Lung microvascular endothelial cell (primary cell): ENCODE results near the gene ZSCAN5B. TPM values are rescaled to one million over a fixed set of nuclear protein-coding genes. Genes with fewer than 3 reads are reported as not detected.
"Not testable (repeated sequence)": the region's sequence is repeated elsewhere in the genome, so short reads cannot be mapped to it uniquely, and the experiment has no call there.

Source experiments
- DNase-seq, 2 donors: peaks; one replicate each; pipeline versions ENCODE4 v3.0.0 to v3.0.0-alpha.2; 2010; ENCODE audit warnings: low read depth in 2 of 2
- total RNA-seq: library from RNA; depleted of rRNA; stranded (reverse); fragments of >200 nt; gene quantifications from 2 replicates; pipeline ENCODE4 v1.2.1, GENCODE V29; 2014

Gene ZSCAN5B
- not detected in 2 replicates for total RNA-seq

DNA sequence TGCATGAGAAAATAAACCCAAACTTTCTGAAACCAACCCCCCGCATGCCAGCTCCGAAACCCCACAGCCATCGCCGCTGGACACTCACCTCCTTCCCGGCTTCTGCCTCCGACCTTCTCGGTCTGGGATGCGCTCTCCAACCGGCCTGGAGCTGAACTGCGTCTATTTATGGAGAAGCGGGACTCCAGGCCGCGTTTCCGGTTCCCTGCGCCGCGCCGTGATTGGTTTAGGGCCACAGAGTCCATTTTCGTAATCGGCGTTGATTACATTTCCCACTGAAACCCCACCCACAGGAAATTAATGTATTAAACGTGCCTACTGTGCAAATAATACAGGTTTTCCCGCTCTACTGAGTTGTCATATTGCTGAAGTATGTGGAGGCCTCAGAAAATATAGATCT, at the start of gene ZSCAN5B:
TSS of gene ZSCAN5B (minus strand) at position 138 of the 400 bp plus-strand sequence. CDS start 4,731 bp downstream, outside the sequence.
- not testable (repeated sequence) for DNase-seq

DNA sequence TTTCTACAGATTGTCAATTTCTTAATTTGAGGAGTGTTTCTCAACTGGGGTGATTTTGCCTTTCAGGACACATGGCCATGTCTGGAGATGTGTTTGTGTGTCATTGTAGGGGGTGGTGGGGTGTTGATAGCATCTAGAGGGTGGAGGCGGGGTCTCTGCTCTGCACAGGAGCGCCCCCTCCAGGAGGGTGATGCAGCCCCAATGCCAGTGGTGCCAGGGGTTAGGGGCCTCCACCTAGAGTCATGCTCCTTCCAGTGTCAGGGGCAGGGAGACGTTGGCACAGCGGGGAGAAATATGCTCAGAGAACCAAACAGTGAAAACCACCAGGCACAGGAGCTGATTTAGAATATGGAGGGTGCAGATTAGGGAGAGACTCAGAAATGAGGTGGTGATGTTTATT, 48.2 kb upstream of the ZSCAN5B start:
- not testable (repeated sequence) for DNase-seq

- DNase-seq, result peak in 1 of 2 donors; percentile 5
Observed at GRCh38 chr19:56245121-56245740, 47.6 kb upstream of the ZSCAN5B start.

- no peak for DNase-seq
Observed at GRCh38 chr19:56223481-56223880, 25.9 kb upstream of the ZSCAN5B start.

DNA sequence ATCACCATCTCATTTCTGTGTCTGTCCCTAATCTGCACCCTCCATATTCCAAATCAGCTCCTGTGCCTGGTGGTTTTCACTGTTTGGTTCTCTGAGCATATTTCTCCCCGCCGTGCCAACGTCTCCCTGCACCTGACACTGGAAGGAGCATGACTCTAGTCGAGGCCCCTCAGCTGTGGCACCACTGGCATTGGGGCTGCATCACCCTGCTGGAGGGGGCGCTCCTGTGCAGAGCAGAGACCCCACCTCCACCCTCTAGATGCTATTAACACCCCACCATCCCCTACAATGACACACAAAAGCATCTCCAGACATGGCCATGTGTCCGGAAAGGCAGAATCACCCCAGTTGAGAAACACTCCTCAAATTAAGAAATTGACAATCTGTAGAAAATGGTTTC, 25.3 kb upstream of the ZSCAN5B start:
- DNase-seq, result no peak

DNA sequence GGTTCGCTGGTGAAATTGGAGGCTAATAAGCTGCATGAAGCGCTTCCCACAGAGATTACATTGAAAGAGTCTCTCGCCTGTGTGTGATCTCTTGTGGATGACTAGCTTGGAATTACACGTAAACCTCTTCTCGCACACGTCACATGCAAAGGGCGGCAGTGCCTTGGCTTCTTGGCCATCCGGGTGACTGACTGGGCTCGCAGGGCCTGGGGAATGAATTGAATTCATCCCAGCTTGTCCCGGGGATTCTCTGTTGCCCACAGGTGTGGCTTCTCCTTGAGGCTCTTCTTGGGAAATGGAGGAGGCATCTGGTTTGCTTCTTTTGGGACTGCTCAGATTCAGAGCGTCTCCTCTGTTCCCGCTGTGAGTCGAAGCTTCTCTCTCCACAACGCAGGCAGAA, 24.3 kb upstream of the ZSCAN5B start:
- DNase-seq, result no peak

DNA sequence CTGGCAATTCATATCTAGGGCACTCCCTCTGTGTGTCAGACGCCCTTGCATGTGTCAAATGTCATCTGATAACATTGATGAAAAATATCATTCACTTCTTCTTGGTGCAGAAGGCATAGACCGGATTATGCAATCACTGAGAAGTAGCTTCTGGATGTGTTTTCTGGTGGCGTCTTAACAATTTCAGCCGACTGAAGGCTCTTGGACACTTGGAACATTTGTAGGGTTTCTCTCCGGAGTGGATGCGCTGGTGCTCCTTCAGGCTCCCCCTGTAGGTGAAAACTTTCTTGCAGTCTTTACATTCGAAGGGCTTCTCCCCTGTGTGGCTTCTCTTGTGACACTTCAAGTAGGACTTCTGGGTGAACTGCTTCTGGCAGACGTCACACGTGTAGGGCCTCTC, 23.9 kb upstream of the ZSCAN5B start:
- peak; percentile 2 to 15 for DNase-seq

DNA sequence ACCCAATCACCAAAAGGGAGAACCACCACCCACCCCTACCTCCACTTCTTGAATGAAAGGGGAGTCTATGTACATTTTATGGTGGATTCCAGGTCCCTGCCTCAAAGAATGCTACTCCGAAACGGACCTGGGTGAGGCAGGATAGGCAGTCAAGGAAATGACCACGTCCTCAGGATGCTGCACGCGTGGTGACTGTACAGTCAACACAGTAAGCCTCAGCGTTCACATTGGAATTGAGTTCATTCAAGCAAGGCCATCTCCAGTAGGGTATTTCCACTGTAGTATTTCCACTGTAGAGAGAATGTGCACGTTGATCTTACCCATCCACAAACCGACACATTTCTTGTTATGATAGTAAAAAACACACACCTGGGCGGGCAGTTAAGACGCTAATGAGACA, 21.4 kb upstream of the ZSCAN5B start:
- DNase-seq, result peak; percentile 10 to 37

- DNase-seq, result peak; percentile 8 to 44
Observed at GRCh38 chr19:56217039-56217949, 19.7 kb upstream of the ZSCAN5B start.

DNA sequence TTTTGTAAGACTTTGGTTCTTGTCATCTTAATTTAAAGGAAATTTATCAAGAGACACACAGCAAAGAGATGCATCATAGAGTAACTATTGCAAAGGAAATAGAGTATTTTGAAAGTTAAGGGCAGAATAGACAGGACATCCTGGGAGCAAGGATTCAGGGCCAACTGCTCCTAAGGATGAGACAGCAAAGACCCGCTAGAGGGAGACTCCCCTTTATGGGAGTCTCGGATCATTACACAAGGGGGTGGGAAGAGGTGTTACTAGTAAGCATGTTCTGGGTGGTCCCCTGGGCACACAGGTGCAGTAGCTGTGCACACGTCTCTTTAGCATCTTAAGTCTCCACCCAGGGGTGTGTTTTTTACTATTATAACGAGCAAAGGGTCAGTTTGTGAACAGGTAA, 14.1 kb upstream of the ZSCAN5B start:
- DNase-seq, result no peak

DNA sequence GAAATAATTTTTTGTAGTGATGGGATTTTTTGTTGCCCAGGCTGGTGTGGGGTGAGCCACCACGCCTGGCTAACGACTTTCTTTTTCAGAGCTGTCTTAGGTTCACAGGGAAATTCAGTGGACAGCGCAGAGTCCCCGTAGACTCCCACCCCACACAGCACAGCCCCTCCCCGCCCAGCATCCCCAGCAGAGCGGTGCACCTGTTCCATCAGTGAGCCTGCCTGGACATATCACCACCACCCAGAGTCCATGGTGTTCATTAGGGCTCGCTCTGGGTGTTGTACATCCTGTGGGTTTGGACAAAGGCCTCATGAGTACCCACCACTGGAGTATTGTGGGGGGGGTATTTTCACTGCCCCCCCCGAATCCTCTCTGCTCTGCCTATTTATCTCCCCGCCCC, 12.5 kb upstream of the ZSCAN5B start:
- not testable (repeated sequence) for DNase-seq

GRCh38 chr19:56209091-56209490, 11.5 kb upstream of the ZSCAN5B start:
- DNase-seq, result no peak

DNA sequence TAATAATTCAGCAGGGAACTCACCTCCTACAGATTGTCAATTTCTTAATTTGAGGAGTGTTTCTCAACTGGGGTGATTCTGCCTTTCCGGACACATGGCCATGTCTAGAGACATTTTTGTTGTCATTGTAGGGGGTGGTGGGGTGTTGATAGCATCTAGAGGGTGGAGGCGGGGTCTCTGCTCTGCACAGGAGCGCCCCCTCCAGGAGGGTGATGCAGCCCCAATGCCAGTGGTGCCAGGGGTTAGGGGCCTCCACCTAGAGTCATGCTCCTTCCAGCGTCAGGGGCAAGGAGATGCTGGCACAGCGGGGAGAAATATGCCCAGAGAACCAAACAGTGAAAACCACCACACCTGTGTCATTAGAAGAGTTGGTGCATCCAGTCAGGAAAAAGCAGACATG, 10.0 kb upstream of the ZSCAN5B start:
- not testable (repeated sequence) for DNase-seq

DNA sequence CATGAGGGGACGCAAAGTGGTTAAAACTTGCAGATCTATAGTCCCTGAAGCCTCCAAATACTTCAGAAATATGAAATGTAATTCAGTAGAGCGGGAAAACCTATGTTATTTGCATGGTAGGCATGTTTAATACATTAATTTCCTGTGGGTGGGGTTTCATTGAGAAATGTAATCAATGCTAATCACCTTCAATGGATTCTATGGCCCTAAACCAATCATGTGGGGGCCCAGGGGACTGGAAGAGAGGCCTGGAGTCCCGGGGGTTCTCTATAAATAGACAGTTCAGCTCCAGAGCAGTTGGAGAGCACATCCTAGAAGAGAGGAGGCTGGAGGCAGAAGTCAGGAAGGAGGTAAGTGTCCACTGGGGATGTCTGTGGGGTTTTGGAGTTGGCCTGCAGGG, 4.4 kb upstream of the ZSCAN5B start, which contains the start of gene ZSCAN5C:
TSS of gene ZSCAN5C (plus strand) at position 301 of the 400 bp plus-strand sequence. CDS start 3,641 bp downstream, outside the sequence.
- DNase-seq, result no peak

DNA sequence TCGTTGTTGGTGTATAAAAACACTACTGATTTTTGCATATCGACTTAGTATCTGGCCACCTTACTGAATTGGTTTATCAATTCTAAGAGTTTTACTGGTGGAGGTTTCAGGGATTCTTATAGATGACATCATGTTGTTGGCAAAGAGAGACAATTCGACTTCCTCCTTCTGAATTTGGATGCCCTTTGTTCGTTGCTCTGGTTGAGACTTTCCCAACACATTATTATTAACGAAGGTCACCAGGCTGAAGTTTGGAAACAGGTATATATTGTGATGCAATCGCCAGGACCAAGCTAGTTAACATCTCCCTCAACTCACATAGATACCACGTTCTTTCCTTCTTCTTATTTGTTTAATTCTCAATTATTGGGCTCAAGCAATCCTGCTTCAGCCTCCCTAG, 2.1 kb upstream of the ZSCAN5B start:
- no peak for DNase-seq

GRCh38 chr19:56193981-56194640, 3.5 kb downstream of the ZSCAN5B start:
- no peak for DNase-seq

DNA sequence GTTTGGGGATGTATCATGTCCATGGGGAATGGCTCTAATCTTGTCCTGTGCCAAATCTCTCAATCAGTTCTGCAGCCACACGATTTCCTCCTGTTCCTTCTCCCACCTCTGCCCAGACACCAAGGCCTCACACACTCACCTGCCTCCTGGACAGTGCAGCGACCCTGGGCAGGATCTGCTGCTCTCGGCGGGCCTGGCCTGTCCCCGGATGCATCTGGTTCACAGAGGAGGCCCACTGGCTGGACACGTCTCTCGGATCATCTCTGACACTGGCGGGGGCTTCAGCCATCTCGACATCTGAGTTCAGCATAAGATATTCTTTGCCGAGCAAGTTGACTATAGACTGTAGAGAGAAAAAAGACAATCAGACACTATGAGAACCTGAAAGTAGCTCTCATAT, 5.9 kb downstream of the ZSCAN5B start:
- DNase-seq, result no peak

DNA sequence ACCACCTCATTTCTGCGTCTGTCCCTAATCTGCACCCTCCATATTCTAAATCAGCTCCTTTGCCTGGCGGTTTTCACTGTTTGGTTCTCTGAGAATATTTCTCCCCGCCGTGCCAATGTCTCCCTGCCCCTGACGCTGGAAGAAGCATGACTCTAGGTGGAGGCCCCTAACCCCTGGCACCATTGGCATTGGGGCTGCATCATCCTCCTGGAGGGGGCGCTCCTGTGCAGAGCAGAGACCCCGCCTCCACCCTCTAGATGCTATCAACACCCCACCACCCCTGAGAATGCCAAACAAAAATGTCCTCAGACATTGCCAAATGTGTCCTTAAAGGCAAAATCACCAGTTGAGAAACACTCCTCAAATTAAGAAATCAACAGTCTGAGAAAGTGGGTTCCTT, 6.5 kb downstream of the ZSCAN5B start:
- no peak for DNase-seq

- DNase-seq, result no peak
Observed at GRCh38 chr19:56189785-56190184, 7.8 kb downstream of the ZSCAN5B start.

GRCh38 chr19:56177564-56178243, 19.9 kb downstream of the ZSCAN5B start:
- DNase-seq, result no peak

DNA sequence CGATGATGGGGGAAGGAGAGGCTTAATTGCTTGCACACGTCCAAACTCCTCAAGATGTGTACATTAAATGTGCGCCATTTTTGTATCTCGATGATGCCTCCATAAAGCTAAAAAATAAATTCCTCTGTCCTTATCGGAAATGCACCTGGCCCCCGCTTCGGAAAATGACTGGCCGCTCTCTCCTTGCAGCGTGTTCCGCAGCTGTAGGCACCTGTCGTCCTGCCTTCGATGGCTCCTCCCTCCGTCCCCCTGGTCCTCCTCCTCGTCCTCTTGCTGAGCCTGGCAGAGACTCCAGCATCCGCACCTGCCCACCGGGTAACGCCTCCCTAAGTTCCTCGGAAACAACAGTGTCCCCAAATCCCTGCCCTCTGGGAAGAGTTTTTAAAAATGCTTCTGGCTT, 20.7 kb downstream of the ZSCAN5B start:
- no peak for DNase-seq

- not testable (repeated sequence) for DNase-seq
Observed at GRCh38 chr19:56176310-56176709, 21.3 kb downstream of the ZSCAN5B start.
